NCI-H1092 treated with DMSO at 0.1 percent for 48 hours (cell line): Measurements from ENCODE around the gene KAZN.

Experiments
- DNase-seq: peaks from one replicate; lab custom pipeline; 2025; lab: John Stamatoyannopoulos, UW

Gene KAZN

DNA sequence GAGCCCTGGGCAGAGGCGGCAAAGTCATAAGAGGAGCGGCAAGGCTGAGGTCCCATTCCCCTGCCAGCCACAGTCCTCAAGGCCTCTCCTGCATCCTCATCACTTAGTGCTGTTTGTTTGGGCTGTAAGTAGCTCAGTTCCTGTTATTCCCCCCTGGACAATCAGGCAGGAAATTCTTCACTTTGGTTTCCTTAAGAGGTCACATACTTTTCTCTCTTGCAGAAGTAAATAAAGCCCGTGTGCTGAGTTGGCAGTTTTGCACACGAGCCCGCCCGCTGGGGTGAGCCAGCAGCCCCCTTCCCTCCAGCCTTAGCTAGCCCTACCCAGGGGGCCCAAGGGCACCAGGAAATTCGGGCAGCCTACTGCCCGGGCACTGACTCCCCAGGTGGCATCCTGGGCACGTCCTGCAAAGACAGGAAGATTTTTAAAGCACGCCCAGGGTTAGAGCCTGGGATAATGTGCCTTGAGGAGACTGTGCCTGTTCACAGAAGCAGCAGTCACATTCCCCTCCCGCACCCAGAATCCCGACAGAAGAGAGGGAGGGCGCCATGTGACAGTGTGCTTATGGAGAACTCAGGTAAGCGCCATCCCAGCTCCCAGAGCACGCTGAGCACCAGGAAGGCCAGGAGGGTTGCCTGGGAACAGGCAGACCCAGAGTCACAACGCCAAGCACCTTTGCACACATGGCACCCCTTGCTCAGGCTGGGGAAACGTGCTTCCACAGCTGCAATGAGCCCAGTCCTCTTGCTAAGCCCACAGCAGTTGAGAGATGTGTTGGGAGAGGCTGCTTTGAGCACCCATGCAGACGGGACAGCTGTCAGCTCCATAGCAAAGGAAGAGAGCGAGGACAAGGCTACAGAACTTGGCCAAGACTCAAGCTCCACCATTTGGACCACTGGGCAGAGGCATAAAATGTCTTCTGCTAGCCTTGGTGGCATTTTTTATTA, 410.6 kb downstream of the KAZN start:
- no peak for DNase-seq

DNA sequence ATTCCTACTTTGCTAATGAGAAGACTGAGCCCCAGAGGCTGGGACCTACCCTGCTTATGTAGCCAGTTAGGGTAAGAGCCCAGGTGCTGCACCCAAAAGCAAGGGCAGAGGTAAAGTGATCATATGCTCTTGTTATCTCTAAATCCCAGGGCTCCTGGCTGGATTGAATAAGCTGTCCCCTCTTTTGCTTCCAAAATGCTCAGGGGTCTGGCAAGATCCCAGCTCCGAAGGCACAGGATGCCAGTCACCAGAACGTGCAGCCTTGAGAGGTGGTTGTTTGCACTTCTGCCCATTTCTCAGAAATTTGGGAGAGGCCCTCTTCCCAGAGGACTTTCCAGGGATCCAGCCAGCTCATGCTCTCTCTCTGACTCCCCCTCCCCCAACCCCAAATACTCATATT, 412.7 kb downstream of the KAZN start:
- no peak for DNase-seq

DNA sequence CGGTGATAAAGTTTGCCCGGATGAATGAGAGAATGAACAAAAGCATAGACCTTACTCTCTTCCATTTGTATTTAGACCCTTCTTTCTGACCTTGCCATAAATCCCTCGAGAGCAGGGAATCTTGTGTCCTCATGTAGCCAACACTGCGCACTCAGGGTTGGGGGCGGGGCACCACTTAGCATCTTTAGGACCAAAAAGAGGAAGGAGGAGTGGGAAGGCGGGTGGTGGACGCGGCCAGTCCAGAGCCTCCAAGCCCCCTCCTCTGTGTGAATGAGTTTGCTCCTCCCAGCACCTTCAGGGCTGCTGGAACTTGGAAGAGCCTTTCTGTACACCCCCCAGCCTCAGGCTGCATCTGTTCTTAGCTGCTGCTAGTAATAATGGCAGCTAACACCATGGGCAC, 413.2 kb downstream of the KAZN start:
- no peak for DNase-seq

DNA sequence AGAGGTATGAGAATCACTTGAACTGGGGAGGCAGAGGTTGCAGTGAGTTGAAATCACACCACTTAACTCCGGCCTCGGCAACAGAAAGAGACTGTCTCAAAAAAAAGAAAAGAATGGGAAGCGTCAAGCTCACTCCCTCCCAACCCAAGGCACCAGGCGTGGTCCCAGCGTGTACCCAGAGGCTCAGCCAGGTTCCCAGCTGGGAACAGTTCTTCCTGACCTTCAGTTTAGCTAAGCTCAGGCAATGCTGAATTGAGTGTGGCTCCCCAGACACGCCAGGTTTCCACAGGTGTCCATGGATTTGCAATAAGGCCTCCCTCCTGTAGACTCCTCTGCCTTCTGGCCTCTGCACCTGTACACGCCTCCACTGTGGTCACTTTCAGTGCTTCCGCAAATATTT, 414.3 kb downstream of the KAZN start:
- DNase-seq: no peak

DNA sequence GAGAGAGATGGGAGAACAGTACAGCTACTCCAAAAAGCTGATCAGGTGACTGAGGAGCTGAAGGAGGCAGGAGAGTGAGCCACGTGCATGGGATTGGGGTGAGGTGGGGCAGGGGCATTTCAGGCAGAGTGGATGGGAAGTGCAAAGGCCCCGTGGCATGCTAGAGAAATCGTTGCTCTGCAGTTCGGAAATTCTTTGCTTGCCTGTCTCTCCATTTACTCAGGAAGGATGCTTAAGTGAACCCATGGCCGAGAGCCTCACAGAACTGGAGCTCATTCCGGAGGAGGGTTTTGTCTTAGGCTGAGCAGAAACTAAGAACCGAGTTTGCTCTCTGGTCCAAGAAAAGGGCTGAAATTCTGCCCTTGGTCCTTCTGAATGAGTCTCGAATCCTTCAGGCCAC, 415.3 kb downstream of the KAZN start:
- DNase-seq: no peak

DNA sequence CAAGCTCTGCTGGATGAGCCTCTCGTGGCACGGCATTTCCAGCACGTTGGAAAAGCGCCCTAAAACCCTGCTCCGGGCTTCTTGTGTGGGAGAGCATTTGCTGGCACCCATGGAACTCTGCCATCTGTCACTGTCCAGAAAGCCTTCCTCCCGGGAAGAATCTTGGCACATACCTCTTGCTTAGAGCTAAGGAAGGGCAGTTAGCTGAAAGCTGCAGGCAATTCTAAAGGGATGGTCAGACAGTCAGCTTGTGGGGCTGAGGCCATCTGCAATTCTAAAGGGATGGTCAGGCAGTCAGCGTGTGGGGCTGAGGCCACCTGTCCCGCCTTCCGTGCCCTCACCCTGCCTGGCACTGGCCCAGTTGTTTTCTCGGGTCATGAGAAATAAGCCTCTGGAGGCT, 416.0 kb downstream of the KAZN start:
- no peak for DNase-seq

DNA sequence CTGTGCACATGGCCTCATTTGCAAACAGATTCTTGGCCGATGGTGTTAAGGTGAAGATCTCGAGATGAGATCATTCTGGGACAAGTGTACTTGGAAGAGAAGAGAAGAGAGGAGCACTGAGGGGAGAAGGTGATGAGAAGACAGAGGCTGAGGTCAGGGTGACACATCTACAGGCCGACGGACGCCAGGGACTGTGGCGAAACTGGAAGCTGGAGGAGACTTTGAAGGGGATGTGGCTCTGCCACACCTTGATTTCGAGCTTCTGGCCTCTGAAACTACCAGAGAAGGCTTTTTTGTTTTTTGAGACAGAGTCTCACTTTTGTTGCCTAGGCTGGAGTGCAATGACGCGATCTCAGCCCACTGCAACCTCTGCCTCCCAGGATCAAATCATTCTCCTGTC, 417.5 kb downstream of the KAZN start:
- no peak for DNase-seq

DNA sequence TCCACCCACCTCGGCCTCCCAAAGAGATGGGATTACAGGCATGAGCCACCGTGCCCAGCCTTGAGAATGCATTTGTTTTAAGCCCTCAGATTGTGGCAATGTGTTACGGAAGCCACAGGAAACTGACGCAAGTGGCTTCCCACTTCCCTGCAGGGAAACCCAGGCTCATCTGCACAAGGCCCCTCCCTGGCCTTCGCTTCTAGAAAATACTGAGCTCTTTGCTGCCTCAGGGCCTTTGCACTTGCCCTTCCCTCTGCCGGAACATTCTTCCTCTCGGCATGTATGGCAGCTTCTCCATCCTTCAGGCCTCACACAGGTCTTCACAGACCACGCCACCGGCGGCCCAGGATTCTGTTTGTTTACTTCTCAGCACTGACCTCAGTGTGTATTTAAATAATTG, 418.0 kb downstream of the KAZN start:
- DNase-seq: no peak

DNA sequence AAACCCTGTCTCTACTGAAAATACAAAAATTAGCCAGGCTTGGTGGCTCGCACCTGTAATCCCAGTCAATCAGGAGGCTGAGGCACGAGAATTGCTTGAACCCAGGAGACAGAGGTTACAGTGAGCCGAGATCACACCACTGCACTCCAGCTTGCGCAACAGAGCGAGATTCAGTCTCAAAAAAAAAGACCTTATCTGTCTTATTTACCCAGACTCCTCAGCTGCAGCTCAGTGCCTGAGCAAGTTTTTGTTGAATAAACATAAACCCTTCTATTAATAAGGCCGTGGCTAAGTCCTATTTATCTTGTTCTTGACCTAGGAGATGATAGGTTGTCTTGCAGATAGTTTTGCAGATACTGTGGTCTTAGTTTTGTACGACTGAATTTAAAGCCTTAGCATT, 418.6 kb downstream of the KAZN start:
- no peak for DNase-seq

DNA sequence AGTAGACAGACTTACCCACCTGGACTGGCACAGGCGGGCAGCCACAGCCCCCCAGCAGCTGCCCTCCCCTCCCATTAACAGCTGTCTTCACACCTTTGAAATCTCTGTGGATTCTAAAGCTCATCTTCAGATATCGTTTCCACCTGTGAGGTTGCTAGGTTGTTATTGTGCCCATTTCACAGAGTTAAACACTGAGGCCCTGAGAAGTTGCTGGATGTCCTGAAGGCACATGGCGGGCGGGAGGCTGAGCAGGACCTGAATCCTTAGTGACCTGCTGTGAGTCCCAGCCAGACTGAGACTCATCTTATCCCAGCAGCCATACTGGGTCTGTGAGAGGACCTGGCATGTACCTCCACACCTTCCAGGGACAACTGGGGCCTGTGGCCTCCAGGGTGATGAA, 420.3 kb downstream of the KAZN start:
- DNase-seq: no peak

DNA sequence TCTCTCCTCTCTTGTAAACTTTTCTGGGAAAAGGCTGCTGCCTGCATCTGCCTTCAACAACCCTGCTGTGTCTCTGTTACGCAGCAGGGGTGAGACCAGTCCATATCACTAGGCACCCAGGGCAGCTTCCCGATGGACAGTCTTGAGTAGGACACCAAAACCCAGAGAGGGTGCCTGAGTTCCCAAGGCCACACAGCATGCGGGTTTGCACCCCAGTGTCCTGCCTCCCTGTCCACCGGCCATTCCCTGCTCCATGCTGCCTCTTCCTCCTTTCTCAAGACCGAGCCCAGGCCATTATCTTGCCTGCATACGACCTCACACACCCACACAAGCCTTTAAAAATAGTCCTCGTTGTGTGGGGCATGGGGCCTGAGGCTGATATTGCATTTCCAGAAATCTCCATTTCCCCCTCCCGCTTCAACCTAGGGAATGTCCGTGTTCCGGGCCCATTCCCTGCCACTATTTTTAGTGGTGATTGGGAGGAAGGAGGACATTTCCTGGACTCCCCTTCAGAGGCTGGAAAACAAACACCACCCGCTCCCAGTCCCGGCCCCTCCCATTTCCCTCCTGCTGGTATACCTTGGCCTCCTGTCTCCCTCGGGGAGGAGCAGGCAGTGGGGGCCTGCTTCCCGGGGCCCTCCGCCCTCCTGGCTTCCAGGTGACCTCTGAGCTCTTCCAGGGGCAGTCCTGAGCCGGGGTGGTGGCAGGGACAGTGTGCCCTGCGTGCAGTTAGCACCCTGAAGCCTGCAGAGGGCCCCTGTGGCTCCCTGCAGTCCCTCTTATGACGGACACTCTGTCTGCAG, 422.7 kb downstream of the KAZN start:
- no peak for DNase-seq

DNA sequence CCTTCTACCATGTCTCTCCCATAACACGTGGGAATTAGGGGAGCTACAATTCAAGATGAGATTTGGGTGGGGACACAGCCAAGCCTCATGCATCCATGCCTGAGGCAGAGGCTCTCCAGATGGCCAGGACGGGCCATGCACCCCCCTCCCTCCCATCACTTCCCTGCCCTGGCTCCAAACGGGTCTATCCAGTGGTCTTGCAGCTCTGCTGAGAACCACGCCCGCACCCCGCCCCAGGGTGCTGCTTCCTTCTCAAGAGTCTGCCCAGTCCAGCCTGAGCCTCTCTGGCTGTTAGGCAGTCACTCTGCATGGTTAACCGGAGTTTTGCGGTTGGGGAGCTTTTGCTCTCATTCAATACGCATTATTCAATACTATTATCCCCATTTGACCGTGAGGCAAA, 423.6 kb downstream of the KAZN start:
- DNase-seq: no peak

DNA sequence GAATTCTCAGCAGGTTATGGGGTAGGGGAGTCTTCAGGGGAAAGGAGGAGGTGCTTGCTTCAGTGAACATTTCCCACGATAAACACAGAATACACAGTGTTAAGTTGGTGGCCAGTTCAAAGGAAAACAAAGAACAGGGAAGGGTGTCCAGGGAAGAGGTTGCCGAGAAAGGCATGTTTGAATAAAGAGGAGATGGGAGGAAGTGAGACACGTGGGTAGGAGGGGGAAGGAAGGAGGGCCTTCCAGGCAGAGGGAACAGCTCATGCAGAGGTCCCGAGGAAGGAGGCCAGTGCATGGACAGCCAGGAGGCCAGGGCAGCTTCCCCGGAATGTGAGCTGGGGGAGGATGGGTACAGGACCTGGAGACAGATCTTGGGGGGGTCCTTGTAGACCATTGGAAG, 424.7 kb downstream of the KAZN start:
- no peak for DNase-seq

DNA sequence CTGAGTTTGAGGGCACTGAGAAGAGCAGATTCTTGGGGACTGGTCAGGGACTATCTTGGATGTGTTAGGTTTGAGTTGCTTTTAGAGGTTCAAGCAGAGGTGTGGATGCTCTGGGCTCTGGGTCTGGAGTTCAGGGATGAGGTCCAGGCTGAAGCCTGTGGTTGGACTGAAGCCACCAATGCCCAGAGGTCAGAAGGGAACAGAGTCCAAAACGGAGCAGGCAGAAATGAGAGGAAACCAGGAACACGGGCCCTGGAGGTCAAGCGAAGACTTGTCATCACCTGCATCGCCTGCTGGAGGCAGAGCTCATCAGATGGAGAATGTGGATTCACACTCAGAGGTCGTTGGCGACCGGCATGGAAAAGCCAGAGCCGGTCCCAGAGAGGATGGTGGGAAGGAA, 425.5 kb downstream of the KAZN start:
- DNase-seq: no peak

DNA sequence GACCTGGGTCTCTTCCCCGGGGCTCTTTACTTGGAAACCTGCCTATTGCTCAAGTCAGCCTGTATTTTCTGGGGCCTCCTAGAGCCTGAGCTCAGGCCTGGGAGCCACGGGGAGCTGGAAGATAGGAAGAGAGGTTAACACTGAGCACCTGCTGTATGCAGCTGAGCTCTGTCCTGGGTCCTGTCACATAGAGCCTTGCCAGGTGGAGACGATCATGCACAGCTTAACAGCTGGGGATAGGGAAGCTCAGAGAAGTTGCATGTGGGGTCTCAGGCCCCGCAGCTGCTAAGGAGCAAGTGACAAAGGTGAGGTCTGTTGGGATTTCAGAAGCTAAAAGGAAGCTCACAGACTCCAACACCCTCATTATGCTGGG, 427.6 kb downstream of the KAZN start:
- no peak for DNase-seq

DNA sequence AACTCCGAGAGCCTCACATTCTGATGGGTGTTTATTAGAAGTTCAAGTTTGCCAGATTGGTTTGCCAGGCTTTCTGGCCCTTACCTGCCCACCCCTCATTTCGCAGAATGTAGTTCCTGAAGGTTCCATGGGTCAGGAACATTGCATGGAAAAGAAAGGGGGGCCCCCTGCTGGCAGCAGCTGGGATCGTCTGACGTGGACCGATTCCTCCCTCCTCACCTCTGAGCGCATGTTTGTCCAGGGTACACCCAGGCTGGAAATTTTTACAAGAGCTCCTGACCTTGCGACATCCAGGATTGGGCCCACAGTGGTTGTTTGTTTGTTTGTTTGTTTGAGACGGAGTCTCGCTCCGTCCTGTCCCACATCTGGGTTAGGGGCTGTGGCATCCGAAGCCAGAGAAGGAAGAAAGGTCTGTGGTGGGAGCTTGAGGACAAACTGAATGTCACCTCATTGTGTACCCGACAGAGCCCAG, 429.1 kb downstream of the KAZN start:
- DNase-seq: peak; percentile 53

DNA sequence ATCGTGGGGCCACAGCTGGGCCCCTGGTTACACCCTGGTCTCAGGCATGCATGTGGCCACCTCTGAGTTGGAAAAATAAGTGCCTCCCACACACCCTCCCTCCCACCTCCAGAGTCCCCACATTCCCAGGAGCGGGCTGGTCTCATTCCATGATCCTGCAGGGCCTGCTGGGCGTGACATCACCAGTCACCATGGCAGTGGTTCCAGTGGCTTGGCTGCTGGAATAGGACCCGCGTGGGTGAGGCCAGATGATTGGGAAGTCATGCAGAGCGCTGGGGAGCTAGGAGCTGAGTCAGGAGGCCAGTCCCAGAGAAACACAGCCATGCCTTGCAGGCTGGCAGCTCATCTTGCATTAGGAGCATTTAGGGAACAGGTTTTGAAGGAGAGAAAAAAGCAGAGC, 429.6 kb downstream of the KAZN start:
- no peak for DNase-seq

DNA sequence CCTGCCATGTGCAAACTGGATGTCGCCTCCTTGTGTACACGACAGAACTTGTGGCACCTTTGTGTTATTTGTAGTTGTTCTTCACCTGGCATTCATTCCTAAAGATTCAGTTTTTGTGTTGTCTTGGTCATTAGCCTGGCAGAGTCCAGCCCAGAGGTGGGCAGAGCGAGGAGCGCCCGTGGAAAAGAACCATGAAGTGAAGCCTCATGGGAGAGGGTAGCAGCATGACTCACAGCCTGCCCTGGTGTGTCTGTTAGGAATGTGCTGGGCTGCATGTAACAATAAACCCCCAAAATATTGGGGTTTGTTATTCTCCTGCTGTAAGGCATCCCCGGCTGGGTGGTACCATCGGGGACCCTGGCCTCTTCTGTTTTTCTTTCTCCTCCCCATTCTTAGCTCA, 430.1 kb downstream of the KAZN start:
- DNase-seq: no peak

DNA sequence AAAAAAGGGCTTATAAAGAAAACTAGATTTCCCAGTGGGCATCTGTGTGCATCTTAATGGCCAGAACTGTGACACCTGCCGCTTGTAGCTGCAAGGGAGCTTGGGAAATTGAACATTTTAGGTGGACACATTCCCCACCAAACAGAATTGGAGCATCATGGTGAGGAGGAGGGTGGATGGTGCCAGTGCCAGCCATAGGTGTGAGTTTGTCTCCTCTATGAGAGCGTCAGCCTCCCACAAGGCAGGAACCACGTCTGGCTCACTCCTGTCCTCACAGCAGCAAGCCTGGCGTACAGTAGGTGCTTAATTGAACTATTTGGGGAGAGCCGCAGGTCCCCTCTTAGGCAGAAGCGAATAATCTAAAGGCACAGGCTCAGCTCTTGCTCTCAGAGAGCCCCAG, 430.6 kb downstream of the KAZN start:
- no peak for DNase-seq

DNA sequence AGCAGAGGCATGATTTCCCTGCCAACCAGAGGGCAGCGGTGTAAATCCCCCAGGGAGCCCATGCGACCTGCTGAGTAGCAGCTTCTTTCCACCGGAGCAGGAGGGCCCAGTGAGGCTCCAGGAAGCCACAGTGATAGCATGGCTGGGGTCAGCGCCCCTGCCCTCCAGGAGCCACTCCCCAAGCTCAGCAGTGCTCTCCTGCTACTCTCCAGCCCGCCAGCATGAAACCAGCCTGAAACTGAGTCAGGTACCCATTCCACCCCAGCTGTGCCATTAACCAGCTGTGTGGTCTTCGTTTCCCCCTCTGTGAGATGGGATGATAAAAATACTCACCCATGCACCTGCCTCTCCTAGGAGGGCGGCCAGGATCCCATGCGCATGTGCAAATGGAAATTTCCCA, 431.3 kb downstream of the KAZN start:
- no peak for DNase-seq

DNA sequence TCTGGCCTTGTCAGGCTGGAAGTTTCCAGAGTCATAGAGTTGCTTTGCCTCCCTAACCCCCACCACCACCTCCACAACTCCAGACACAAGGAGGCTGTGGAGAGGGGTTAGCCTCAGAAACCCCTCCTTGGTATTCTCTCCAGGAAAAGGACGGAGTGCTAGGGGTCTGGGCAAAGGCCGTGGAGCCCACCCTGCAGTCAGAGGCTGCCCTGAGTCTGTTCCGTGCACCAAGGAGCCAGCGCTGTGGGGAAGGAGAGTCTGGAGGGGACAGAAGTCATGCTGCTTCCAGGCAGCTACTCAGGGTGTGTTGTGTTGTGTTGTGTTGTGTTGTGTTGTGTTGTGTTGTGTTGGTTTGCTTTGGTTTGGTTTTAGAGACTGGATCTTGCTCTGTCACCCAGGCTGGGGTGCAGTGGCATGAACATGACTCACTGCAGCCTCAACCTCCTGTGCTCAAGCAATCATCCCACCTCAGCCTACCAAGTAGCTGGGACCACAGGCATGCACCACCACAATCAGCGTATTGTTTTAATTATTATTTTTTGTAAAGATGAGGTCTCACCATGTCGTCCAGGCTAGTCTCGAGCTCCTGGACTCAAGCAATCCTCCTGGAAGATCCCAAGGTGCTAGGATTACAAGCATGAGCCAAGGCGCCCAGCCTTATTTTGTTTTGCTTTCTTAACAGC, 432.9 kb downstream of the KAZN start:
- no peak for DNase-seq

DNA sequence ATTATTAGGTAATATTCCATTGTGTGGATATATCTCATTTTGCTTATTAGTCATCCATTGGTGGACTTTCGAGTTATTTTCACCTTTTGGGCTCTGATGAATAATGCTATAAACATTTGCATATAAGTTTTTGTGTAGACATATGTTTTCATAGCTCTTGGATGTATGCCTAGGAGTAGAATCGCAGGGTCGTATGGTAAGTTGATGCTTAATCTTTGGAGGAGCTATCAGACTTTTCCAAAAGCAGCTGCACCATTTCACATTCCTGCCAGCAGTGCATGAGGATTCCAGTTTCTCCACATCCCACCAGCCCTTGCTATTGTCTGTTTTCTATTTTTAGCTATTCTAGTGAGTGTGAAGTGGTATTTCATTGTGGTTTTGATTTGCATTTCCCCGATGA, 434.8 kb downstream of the KAZN start:
- DNase-seq: no peak

DNA sequence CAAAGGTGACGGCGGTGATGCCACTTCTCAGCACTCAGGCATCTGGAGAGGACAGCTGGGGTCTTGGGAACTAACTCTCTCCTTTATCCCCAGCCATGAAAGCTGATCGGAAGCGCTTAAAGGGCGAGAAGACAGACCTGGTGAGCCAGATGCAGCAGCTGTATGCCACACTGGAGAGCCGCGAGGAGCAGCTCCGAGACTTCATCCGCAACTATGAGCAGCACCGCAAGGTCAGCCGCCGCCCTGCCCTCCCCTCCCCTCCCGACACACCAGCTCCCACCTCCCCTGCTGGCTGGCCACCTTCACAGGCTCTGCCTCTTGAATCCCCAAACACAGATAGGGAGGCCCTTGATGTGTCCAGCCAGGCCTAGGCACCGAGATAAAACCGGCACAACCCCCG, 436.2 kb downstream of the KAZN start:
- no peak for DNase-seq
